ENCODE data around the gene MAGEF1.

MAGEF1 gene

GRCh38 chr3:184703657-184704056 lies 8.2 kb downstream of the MAGEF1 start:
- no peaks in the 10 kb centered on the region for H3K9me3 ChIP-seq (ENCODE audit: control insufficient read depth in 2 of 2, low read length in 2 of 2)
- H3K4me3 ChIP-seq (ENCODE audit: low read length in 2 of 2), result no peak overlapping the region

GRCh38 chr3:184700759-184701158 lies 11.1 kb downstream of the MAGEF1 start:
- H3K36me3 ChIP-seq (ENCODE audit: control insufficient read depth in 2 of 2, insufficient read depth in 2 of 2, low read length in 2 of 2), result no peaks in the 10 kb centered on the region
- no peak overlapping the region for H3K9ac ChIP-seq (ENCODE audit: low read depth in 1 of 2, low read length in 2 of 2)

More at GRCh38 chr3:184703657-184704056, 8.2 kb downstream of the MAGEF1 start:
- H3K36me3 ChIP-seq (ENCODE audit: control insufficient read depth in 2 of 2, insufficient read depth in 2 of 2, low read length in 2 of 2), result peaks cover 2 to 5% of the 10 kb centered on the region in 2 donors
- H3K9ac ChIP-seq (ENCODE audit: low read depth in 1 of 2, low read length in 2 of 2), result no peak overlapping the region
- H3K4me1 ChIP-seq (ENCODE audit: control insufficient read depth in 2 of 2, insufficient read depth in 2 of 2, low read length in 2 of 2), result no peaks in the 10 kb centered on the region
- H3K27me3 ChIP-seq (ENCODE audit: control insufficient read depth in 2 of 2, insufficient read depth in 2 of 2, low read length in 2 of 2), result no peaks in the 10 kb centered on the region
- no peak overlapping the region for H3K27ac ChIP-seq (ENCODE audit: low read depth in 2 of 2, low read length in 2 of 2)

GRCh38 chr3:184697845-184698244 lies 14.0 kb downstream of the MAGEF1 start:
- H3K4me1 ChIP-seq (ENCODE audit: control insufficient read depth in 2 of 2, insufficient read depth in 2 of 2, low read length in 2 of 2), result peaks cover 0 to 3% of the 10 kb centered on the region in 2 donors
- no peak overlapping the region for H3K9ac ChIP-seq (ENCODE audit: low read depth in 1 of 2, low read length in 2 of 2)
- H3K36me3 ChIP-seq (ENCODE audit: control insufficient read depth in 2 of 2, insufficient read depth in 2 of 2, low read length in 2 of 2), result no peaks in the 10 kb centered on the region
- H3K4me3 ChIP-seq (ENCODE audit: low read length in 2 of 2), result no peak overlapping the region
- H3K27me3 ChIP-seq (ENCODE audit: control insufficient read depth in 2 of 2, insufficient read depth in 2 of 2, low read length in 2 of 2), result no peaks in the 10 kb centered on the region
- no peaks in the 10 kb centered on the region for H3K9me3 ChIP-seq (ENCODE audit: control insufficient read depth in 2 of 2, low read length in 2 of 2)
- H3K27ac ChIP-seq (ENCODE audit: low read depth in 2 of 2, low read length in 2 of 2), result no peak overlapping the region

More at GRCh38 chr3:184700759-184701158, 11.1 kb downstream of the MAGEF1 start:
- Histone ChIP-seq H3K4me3 (ENCODE audit: low read length in 2 of 2) (no peak overlapping the region), H3K27ac (ENCODE audit: low read depth in 2 of 2, low read length in 2 of 2) (no peak overlapping the region), H3K4me1 (ENCODE audit: control insufficient read depth in 2 of 2, insufficient read depth in 2 of 2, low read length in 2 of 2) (no peaks in the 10 kb centered on the region), H3K9me3 (ENCODE audit: control insufficient read depth in 2 of 2, low read length in 2 of 2) (no peaks in the 10 kb centered on the region), H3K27me3 (ENCODE audit: control insufficient read depth in 2 of 2, insufficient read depth in 2 of 2, low read length in 2 of 2) (no peaks in the 10 kb centered on the region)

- Histone ChIP-seq H3K27ac (ENCODE audit: low read depth in 2 of 2, low read length in 2 of 2) (no peak overlapping the region), H3K4me1 (ENCODE audit: control insufficient read depth in 2 of 2, insufficient read depth in 2 of 2, low read length in 2 of 2) (peaks cover 0 to 3% of the 10 kb centered on the region in 2 donors), H3K9me3 (ENCODE audit: control insufficient read depth in 2 of 2, low read length in 2 of 2) (no peaks in the 10 kb centered on the region)
These were observed 15.2 kb downstream of the MAGEF1 start for GRCh38 chr3:184696697-184697096.

GRCh38 chr3:184694716-184695115 lies 17.1 kb downstream of the MAGEF1 start:
- Histone ChIP-seq H3K4me3 (ENCODE audit: low read length in 2 of 2) (no peak overlapping the region), H3K9ac (ENCODE audit: low read depth in 1 of 2, low read length in 2 of 2) (no peak overlapping the region), H3K4me1 (ENCODE audit: control insufficient read depth in 2 of 2, insufficient read depth in 2 of 2, low read length in 2 of 2) (peaks cover 0 to 3% of the 10 kb centered on the region in 2 donors)

More at GRCh38 chr3:184696697-184697096, 15.2 kb downstream of the MAGEF1 start:
- H3K4me3 ChIP-seq (ENCODE audit: low read length in 2 of 2), result no peak overlapping the region
- no peaks in the 10 kb centered on the region for H3K36me3 ChIP-seq (ENCODE audit: control insufficient read depth in 2 of 2, insufficient read depth in 2 of 2, low read length in 2 of 2)
- H3K9ac ChIP-seq (ENCODE audit: low read depth in 1 of 2, low read length in 2 of 2), result no peak overlapping the region
- H3K27me3 ChIP-seq (ENCODE audit: control insufficient read depth in 2 of 2, insufficient read depth in 2 of 2, low read length in 2 of 2), result no peaks in the 10 kb centered on the region

GRCh38 chr3:184694133-184694665 lies 17.7 kb downstream of the MAGEF1 start:
- Histone ChIP-seq H3K36me3 (ENCODE audit: control insufficient read depth in 2 of 2, insufficient read depth in 2 of 2, low read length in 2 of 2) (no peaks in the 10 kb centered on the region), H3K27ac (ENCODE audit: low read depth in 2 of 2, low read length in 2 of 2) (no peak overlapping the region), H3K4me3 (ENCODE audit: low read length in 2 of 2) (no peak overlapping the region), H3K4me1 (ENCODE audit: control insufficient read depth in 2 of 2, insufficient read depth in 2 of 2, low read length in 2 of 2) (peaks cover 0 to 3% of the 10 kb centered on the region in 2 donors), H3K27me3 (ENCODE audit: control insufficient read depth in 2 of 2, insufficient read depth in 2 of 2, low read length in 2 of 2) (no peaks in the 10 kb centered on the region), H3K9me3 (ENCODE audit: control insufficient read depth in 2 of 2, low read length in 2 of 2) (no peaks in the 10 kb centered on the region), H3K9ac (ENCODE audit: low read depth in 1 of 2, low read length in 2 of 2) (no peak overlapping the region)

More at GRCh38 chr3:184694716-184695115, 17.1 kb downstream of the MAGEF1 start:
- Histone ChIP-seq H3K27me3 (ENCODE audit: control insufficient read depth in 2 of 2, insufficient read depth in 2 of 2, low read length in 2 of 2) (no peaks in the 10 kb centered on the region), H3K9me3 (ENCODE audit: control insufficient read depth in 2 of 2, low read length in 2 of 2) (no peaks in the 10 kb centered on the region), H3K27ac (ENCODE audit: low read depth in 2 of 2, low read length in 2 of 2) (no peak overlapping the region), H3K36me3 (ENCODE audit: control insufficient read depth in 2 of 2, insufficient read depth in 2 of 2, low read length in 2 of 2) (no peaks in the 10 kb centered on the region)

- no peaks in the 10 kb centered on the region for H3K27me3 ChIP-seq (ENCODE audit: control insufficient read depth in 2 of 2, insufficient read depth in 2 of 2, low read length in 2 of 2)
- H3K27ac ChIP-seq (ENCODE audit: low read depth in 2 of 2, low read length in 2 of 2), result no peak overlapping the region
- peaks cover 0 to 5% of the 10 kb centered on the region in 2 donors for H3K4me1 ChIP-seq (ENCODE audit: control insufficient read depth in 2 of 2, insufficient read depth in 2 of 2, low read length in 2 of 2)
- no peaks in the 10 kb centered on the region for H3K9me3 ChIP-seq (ENCODE audit: control insufficient read depth in 2 of 2, low read length in 2 of 2)
- H3K36me3 ChIP-seq (ENCODE audit: control insufficient read depth in 2 of 2, insufficient read depth in 2 of 2, low read length in 2 of 2), result no peaks in the 10 kb centered on the region
- H3K9ac ChIP-seq (ENCODE audit: low read depth in 1 of 2, low read length in 2 of 2), result no peak overlapping the region
- H3K4me3 ChIP-seq (ENCODE audit: low read length in 2 of 2), result no peak overlapping the region
These were observed 18.6 kb downstream of the MAGEF1 start for GRCh38 chr3:184693011-184693975.

GRCh38 chr3:184691397-184692231 lies 20.2 kb downstream of the MAGEF1 start:
- Histone ChIP-seq H3K9me3 (ENCODE audit: control insufficient read depth in 2 of 2, low read length in 2 of 2) (no peaks in the 10 kb centered on the region), H3K4me1 (ENCODE audit: control insufficient read depth in 2 of 2, insufficient read depth in 2 of 2, low read length in 2 of 2) (peaks cover 0 to 11% of the 10 kb centered on the region in 2 donors), H3K27ac (ENCODE audit: low read depth in 2 of 2, low read length in 2 of 2) (peak overlapping the region; percentile 38 to 56), H3K36me3 (ENCODE audit: control insufficient read depth in 2 of 2, insufficient read depth in 2 of 2, low read length in 2 of 2) (no peaks in the 10 kb centered on the region), H3K4me3 (ENCODE audit: low read length in 2 of 2) (no peak overlapping the region), H3K27me3 (ENCODE audit: control insufficient read depth in 2 of 2, insufficient read depth in 2 of 2, low read length in 2 of 2) (no peaks in the 10 kb centered on the region), H3K9ac (ENCODE audit: low read depth in 1 of 2, low read length in 2 of 2) (no peak overlapping the region)

- H3K9ac ChIP-seq (ENCODE audit: low read depth in 1 of 2, low read length in 2 of 2), result no peak overlapping the region
- H3K9me3 ChIP-seq (ENCODE audit: control insufficient read depth in 2 of 2, low read length in 2 of 2), result no peaks in the 10 kb centered on the region
- H3K27ac ChIP-seq (ENCODE audit: low read depth in 2 of 2, low read length in 2 of 2), result no peak overlapping the region
- H3K4me3 ChIP-seq (ENCODE audit: low read length in 2 of 2), result no peak overlapping the region
- no peaks in the 10 kb centered on the region for H3K36me3 ChIP-seq (ENCODE audit: control insufficient read depth in 2 of 2, insufficient read depth in 2 of 2, low read length in 2 of 2)
- peaks cover 0 to 16% of the 10 kb centered on the region in 2 donors for H3K4me1 ChIP-seq (ENCODE audit: control insufficient read depth in 2 of 2, insufficient read depth in 2 of 2, low read length in 2 of 2)
- no peaks in the 10 kb centered on the region for H3K27me3 ChIP-seq (ENCODE audit: control insufficient read depth in 2 of 2, insufficient read depth in 2 of 2, low read length in 2 of 2)
These were observed 21.5 kb downstream of the MAGEF1 start for GRCh38 chr3:184690192-184690883.

Data from mucosa of rectum (tissue), 2 donors.